Lower leg skin (tissue), 3 donors: Measurements from ENCODE around the gene KCNQ4.

Source experiments
- POLR2A ChIP-seq, 2 donors: fragments of 450-650 bp; IDR thresholded peaks; one replicate each; pipeline ENCODE4 v1.6.1; 2016 to 2017; ENCODE audit warnings: antibody characterized with exemption in 2 of 2, mild to moderate bottlenecking in 1 of 2, moderate library complexity in 1 of 2
- TF ChIP-seq, protein P1 (sequence below), 3 donors: fragments of 450-650 bp; IDR thresholded peaks; one replicate each; pipeline ENCODE4 v1.5.1; 2016; ENCODE audit warnings: antibody characterized with exemption in 3 of 3, mild to moderate bottlenecking in 3 of 3, moderate library complexity in 2 of 3

DNA sequence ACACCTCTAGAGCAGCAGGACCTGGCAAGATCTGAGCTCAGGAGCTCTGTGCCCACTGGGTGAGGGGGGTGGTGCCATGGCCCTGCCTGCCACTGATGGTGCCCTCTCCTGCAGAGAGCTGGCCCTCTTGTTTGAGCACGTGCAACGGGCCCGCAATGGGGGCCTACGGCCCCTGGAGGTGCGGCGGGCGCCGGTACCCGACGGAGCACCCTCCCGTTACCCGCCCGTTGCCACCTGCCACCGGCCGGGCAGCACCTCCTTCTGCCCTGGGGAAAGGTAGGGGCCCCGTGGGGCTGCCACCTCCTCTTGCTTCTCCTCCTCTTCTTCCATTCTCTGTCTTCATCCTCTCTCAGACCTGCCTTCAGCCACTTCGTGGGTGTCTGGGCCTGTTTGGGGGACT is 40.4 kb downstream of the KCNQ4 start:
- no peak for TF ChIP-seq POLR2A (IDR thresholded peaks at IDR 0.05)
- TF ChIP-seq, protein P1, sequence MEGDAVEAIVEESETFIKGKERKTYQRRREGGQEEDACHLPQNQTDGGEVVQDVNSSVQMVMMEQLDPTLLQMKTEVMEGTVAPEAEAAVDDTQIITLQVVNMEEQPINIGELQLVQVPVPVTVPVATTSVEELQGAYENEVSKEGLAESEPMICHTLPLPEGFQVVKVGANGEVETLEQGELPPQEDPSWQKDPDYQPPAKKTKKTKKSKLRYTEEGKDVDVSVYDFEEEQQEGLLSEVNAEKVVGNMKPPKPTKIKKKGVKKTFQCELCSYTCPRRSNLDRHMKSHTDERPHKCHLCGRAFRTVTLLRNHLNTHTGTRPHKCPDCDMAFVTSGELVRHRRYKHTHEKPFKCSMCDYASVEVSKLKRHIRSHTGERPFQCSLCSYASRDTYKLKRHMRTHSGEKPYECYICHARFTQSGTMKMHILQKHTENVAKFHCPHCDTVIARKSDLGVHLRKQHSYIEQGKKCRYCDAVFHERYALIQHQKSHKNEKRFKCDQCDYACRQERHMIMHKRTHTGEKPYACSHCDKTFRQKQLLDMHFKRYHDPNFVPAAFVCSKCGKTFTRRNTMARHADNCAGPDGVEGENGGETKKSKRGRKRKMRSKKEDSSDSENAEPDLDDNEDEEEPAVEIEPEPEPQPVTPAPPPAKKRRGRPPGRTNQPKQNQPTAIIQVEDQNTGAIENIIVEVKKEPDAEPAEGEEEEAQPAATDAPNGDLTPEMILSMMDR (IDR thresholded peaks at IDR 0.05) = no peak
